Measurements from ENCODE around the gene TEX11.

The TEX11 gene

DNA sequence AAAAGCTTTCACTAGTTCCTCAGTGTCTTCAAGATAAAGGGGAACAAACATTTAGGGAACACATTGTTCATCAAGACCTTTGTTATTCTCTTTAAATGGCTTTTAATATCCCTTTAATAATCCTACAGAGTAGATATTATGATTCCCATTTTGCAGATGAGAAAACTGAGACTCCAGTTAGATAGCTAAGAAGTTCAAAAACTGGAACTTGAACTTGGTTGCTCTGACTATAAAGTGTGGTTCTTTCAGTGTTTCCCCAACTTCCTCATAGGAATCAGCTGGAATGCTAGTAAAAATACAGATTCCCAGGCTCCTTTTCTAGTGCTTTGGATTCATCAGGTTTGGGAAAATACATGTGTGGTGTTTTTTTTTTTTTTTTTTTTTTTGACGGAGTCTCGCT is 426.2 kb downstream of the TEX11 start:
- H3K9ac ChIP-seq: no peak overlapping the region
- H3K4me3 ChIP-seq: no peak overlapping the region
- H3K9me3 ChIP-seq: no peaks in the 10 kb centered on the region
- H3K36me3 ChIP-seq: peaks cover 80% of the 10 kb centered on the region
- peaks cover 98% of the 10 kb centered on the region for H3K27me3 ChIP-seq
- no peak overlapping the region for H3K4me2 ChIP-seq
- peaks cover 39% of the 10 kb centered on the region for H3K4me1 ChIP-seq
- TF ChIP-seq Cebpa-rat (IDR thresholded peaks at IDR 0.05): no peak
- peaks cover 82% of the 10 kb centered on the region for H4K20me1 ChIP-seq
- no peak overlapping the region for H3K27ac ChIP-seq

DNA sequence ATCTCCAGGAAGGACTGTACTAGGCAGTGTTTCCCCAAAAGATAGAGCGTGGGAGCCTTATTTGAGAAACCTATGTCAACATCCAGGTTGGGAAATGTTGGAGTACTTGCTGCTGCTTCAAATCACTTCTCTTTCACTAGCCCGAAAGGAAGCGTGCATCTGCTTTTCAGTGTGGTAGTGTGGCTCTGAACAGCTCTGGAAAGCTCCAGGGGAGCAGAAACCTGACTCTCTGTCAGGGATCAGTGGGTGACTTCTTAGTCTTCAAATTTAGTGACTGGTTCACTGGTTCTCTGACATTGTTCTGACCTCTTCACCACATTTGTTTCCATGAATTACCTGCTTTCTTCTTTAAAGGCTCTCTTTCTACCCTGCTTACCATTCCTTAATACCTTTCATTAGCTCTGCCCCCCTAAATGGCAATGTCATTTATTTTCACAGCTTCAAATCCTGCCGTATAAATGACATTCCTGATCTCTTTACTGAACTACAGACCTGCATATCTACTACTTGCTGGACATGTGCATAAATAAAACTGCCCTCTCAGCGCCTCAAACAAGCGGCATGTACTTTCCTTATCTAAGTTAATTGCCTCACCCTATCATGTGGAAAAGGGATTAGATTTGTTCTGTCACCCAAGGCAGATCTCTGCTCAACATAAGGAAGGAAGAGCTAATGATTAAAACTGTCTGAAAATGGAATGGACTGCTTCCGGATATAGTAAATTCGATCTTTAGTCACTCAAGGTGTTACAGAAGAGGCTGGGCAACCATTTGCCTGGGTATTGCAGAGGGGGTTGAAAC is 426.8 kb downstream of the TEX11 start:
- Histone ChIP-seq H3K4me3 (no peak overlapping the region), H3K4me1 (peaks cover 45% of the 10 kb centered on the region)

DNA sequence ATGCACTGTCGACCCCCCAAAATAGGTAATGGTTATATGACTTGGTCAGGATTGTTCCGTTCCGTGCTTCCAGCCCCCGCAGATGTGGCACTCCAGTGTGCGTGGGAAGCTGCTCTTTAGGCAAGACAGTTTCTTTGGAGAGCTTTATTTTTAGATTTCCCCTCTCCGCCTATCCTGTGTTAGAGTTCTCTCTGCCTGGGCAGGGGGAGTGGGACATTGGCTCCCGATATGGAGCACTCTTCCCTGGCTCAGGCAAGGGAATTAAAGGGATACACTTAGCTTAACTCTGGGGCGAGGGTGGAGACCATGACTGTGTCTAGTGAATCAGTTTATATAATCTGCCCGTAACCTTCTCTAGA is 427.9 kb downstream of the TEX11 start:
- Histone ChIP-seq H3K27ac (no peak overlapping the region), H3K4me3 (no peak overlapping the region), H4K20me1 (peaks cover 88% of the 10 kb centered on the region), H3K36me3 (peaks cover 63% of the 10 kb centered on the region), H3K9ac (no peak overlapping the region), H3K4me2 (peak overlapping the region; percentile 27; the same call in 1 of the 2 replicates), H3K27me3 (peaks cover 98% of the 10 kb centered on the region), H3K9me3 (no peaks in the 10 kb centered on the region), H3K4me1 (peaks cover 55% of the 10 kb centered on the region)
- TF ChIP-seq Cebpa-rat (IDR thresholded peaks at IDR 0.05): no peak

More for the DNA sequence above, 426.8 kb downstream of the TEX11 start:
- H4K20me1 ChIP-seq: peaks cover 85% of the 10 kb centered on the region
- H3K36me3 ChIP-seq: peaks cover 74% of the 10 kb centered on the region
- no peak overlapping the region for H3K9ac ChIP-seq
- peak overlapping the region; percentile 27 for H3K4me2 ChIP-seq
- no peak for TF ChIP-seq Cebpa-rat (IDR thresholded peaks at IDR 0.05)
- H3K27me3 ChIP-seq: peaks cover 98% of the 10 kb centered on the region
- H3K27ac ChIP-seq: no peak overlapping the region
- no peaks in the 10 kb centered on the region for H3K9me3 ChIP-seq

DNA sequence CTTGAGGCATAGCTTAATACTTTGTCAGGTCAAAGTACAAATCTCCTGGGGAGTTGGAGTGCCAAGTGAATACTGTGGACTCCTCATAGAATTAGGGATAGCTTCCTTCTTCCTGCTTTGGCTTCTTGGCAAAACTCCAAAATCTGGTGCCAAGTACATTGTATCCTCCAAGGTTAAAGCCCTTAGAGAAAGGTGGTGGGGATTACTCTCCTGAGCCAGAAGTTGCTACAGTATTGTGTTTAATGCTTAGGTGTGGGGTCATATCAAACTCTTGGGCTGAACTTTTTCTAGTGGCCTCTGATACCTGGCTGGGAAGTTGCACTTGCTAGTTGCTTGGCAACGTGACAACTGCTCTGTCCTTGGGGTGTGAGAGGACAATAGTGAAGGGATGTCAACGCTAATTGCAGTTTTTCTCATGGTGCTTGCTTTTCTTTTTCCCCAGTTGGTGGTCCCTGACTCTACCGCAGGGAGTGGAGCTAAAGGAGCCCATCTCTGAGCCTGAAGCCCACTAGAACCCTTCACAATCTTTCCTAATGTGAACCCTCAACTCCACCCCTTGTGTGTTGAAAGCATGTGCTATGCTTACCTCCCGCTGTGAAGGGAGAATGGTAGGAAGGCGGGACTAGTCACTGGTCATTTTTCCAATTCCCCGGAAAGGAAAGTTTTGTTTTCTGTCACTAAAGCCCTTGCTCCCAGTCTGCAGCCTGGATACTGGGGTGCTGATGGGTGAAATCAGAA is 428.4 kb downstream of the TEX11 start:
- H3K27me3 ChIP-seq: peaks cover 99% of the 10 kb centered on the region
- H3K4me3 ChIP-seq: no peak overlapping the region
- H3K4me1 ChIP-seq: peaks cover 60% of the 10 kb centered on the region
- H4K20me1 ChIP-seq: peaks cover 87% of the 10 kb centered on the region
- no peaks in the 10 kb centered on the region for H3K9me3 ChIP-seq
- H3K27ac ChIP-seq: no peak overlapping the region
- H3K4me2 ChIP-seq: no peak overlapping the region
- H3K9ac ChIP-seq: no peak overlapping the region
- no peak for TF ChIP-seq Cebpa-rat (IDR thresholded peaks at IDR 0.05)
- peaks cover 58% of the 10 kb centered on the region for H3K36me3 ChIP-seq

DNA sequence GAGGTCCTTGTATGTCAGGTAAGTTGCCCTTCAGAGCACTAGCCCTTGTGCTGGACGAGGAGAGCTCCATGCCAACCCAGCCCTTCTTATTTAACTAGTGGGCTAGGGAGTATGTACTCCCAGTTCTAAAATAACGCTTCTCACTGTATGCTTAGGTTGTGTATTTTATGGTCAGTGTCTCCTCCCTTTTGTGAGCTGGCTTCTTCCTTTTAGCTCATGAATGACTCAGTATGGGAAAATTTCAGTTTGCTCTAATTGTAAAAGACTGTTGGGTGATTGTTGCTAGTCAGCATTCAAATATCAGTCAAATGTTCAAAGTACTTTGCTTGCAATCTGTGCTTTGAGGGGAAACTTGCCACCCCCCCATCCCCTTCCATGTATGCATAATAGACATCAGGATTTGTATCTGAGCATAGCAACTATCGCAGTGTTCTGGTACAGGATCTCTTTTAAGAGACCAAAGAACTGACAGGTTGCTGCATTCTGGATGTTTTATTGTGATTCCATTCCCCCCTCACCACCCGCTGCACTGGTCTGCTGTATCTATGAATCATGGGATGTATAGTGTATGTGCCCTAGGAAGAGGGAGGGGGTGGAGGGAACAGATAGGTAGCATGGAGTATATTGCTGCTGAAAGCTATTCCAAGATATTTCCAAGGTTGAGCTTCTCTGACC is 429.1 kb downstream of the TEX11 start:
- TF ChIP-seq Cebpa-rat (IDR thresholded peaks at IDR 0.05): no peak
- Histone ChIP-seq H3K4me3 (no peak overlapping the region), H3K36me3 (peaks cover 52% of the 10 kb centered on the region), H3K4me1 (peaks cover 60% of the 10 kb centered on the region), H3K4me2 (no peak overlapping the region), H3K9me3 (no peaks in the 10 kb centered on the region), H3K9ac (no peak overlapping the region), H3K27ac (no peak overlapping the region), H3K27me3 (peaks cover 97% of the 10 kb centered on the region), H4K20me1 (peaks cover 80% of the 10 kb centered on the region)
